A549 (cell line): ENCODE measurements around the gene KCNJ11. TPM values are rescaled to one million over a fixed set of nuclear protein-coding genes. Genes with fewer than 3 reads are reported as not detected.

Source experiments
- ATAC-seq, 2 experiments: fragments of 200-7000 bp in 1 of 2; fragments of >200 bp in 1 of 2; cut with Nextera tagmentation in 1 of 2; cut with Tn5 transposase in 1 of 2; 3 replicates each; pipeline versions ENCODE4 v1.8.0 to v1.9.1; 2018 to 2020; ENCODE audit warnings: mild to moderate bottlenecking in 1 of 2, moderate library complexity in 1 of 2
- CTCF ChIA-PET: fragments of 300-600 bp; sonication (Branson Sonifier 250); formaldehyde crosslinking; extraction: SDS; loops from one replicate; lab custom pipeline; 2021; ENCODE audit warnings: antibody characterized with exemption, inconsistent platforms; lab: Yijun Ruan, JAX
- POLR2A ChIA-PET: fragments of 350-600 bp; formaldehyde crosslinking; extraction: SDS; loops from one replicate; lab custom pipeline; 2021; ENCODE audit warnings: antibody characterized with exemption, inconsistent platforms; lab: Yijun Ruan, JAX
- DNase-seq, 2 experiments: peaks; one replicate each; pipeline versions ENCODE4 v3.0.0 to v3.0.0-alpha.2; 2011 to 2016; ENCODE audit warnings: low read depth in 1 of 2, low spot score in 1 of 2
- FAIRE-seq: peaks from 2 replicates; lab custom pipeline; 2011; peaks lifted over from hg19 to GRCh38; lab: Jason Lieb, UNC
- H3K27ac ChIP-seq, 2 experiments: fragments of >200 bp; sonication (Bioruptor Twin); formaldehyde crosslinking; 3 replicates each; pipeline ENCODE4 v1.5.1; 2016 to 2017
- H3K4me1 ChIP-seq: fragments of >200 bp; sonication (Bioruptor Twin); formaldehyde crosslinking; 3 replicates; pipeline ENCODE4 v1.6.1; 2016
- H3K4me2 ChIP-seq: fragments of >200 bp; sonication (Bioruptor Twin); formaldehyde crosslinking; 3 replicates; pipeline ENCODE4 v1.6.1; 2016
- H3K4me3 ChIP-seq: fragments of >200 bp; sonication (Bioruptor Twin); formaldehyde crosslinking; 3 replicates; pipeline ENCODE4 v1.5.1; 2016
- H3K9me3 ChIP-seq: fragments of >200 bp; sonication (Bioruptor Twin); formaldehyde crosslinking; 3 replicates; pipeline ENCODE4 v1.6.1; 2016
- E2F6 ChIP-seq: IDR thresholded peaks from 2 replicates; pipeline ENCODE4 v1.6.1; 2012; ENCODE audit warnings: low read depth, borderline replicate concordance
- ELK1 ChIP-seq: fragments of 150-350 bp; IDR thresholded peaks from 2 replicates; pipeline ENCODE4 v1.6.1; 2014; ENCODE audit warnings: low read depth, mild to moderate bottlenecking, low read length
- ESRRA ChIP-seq: fragments of 150-350 bp; IDR thresholded peaks from 2 replicates; pipeline ENCODE4 v1.6.1; 2014; ENCODE audit warnings: mild to moderate bottlenecking, low read length, borderline replicate concordance
- FOSB ChIP-seq: fragments of 250-450 bp; sonication (Bioruptor Pico); IDR thresholded peaks from 2 replicates; pipeline ENCODE4 v1.5.0; 2020; ENCODE audit warnings: mild to moderate bottlenecking, moderate library complexity
- FOSL2 ChIP-seq, 2 experiments: fragments of 450-650 bp in 1 of 2; fragments of >200 bp in 1 of 2; sonication (Bioruptor Twin) in 1 of 2; formaldehyde crosslinking; IDR thresholded peaks; 2 replicates each; pipeline versions ENCODE4 v1.5.0 to v1.6.1; 2016 to 2020; ENCODE audit warnings: mild to moderate bottlenecking in 1 of 2, moderate library complexity in 1 of 2
- HOXB5 ChIP-seq: fragments of 250-450 bp; sonication (Bioruptor Pico); IDR thresholded peaks from 2 replicates; pipeline ENCODE4 v1.5.0; 2020; ENCODE audit warnings: mild to moderate bottlenecking, moderate library complexity
- KDM5A ChIP-seq: fragments of 200-600 bp; sonication (generic); IDR thresholded peaks from 2 replicates; pipeline ENCODE4 v1.6.1; 2016; ENCODE audit warnings: antibody characterized with exemption, mild to moderate bottlenecking
- MAFK ChIP-seq: fragments of 450-650 bp; IDR thresholded peaks from 2 replicates; pipeline ENCODE4 v1.6.1; 2014; ENCODE audit not compliant: partially characterized antibody
- NR3C1 ChIP-seq: fragments of >200 bp; sonication (Bioruptor Twin); formaldehyde crosslinking; IDR thresholded peaks from 3 replicates; pipeline ENCODE4 v1.6.1; 2017
- POLR2AphosphoS2 ChIP-seq: conservative IDR thresholded peaks from 2 replicates; pipeline ENCODE4 v1.6.1; 2012; ENCODE audit warnings: low read length, improper control_type of control experiment, inconsistent platforms
- RAD21 ChIP-seq, 2 experiments: fragments of >200 bp in 1 of 2; sonication (Bioruptor Twin) in 1 of 2; formaldehyde crosslinking in 1 of 2; IDR thresholded peaks in 1 of 2; conservative IDR thresholded peaks in 1 of 2; 2 replicates in 1 of 2; 3 replicates in 1 of 2; pipeline ENCODE4 v1.6.1; 2012 to 2018; ENCODE audit warnings: inconsistent platforms in 1 of 2
- RFX5 ChIP-seq: fragments of 450-650 bp; IDR thresholded peaks from 2 replicates; pipeline ENCODE4 v1.7.1; 2014; ENCODE audit warnings: antibody characterized with exemption, mild to moderate bottlenecking, moderate library complexity
- SMC3 ChIP-seq: fragments of >200 bp; sonication (Bioruptor Twin); formaldehyde crosslinking; IDR thresholded peaks from 3 replicates; pipeline ENCODE4 v1.6.1; 2018; ENCODE audit warnings: inconsistent platforms
- TP53 ChIP-seq: fragments of 250-450 bp; sonication (Bioruptor Pico); IDR thresholded peaks from 2 replicates; pipeline ENCODE4 v1.5.0; 2021; ENCODE audit warnings: mild to moderate bottlenecking, moderate library complexity
- ZNF302 ChIP-seq: fragments of 250-450 bp; sonication (Bioruptor Pico); IDR thresholded peaks from 2 replicates; pipeline ENCODE4 v1.9.0; 2021; ENCODE audit warnings: inconsistent platforms, mild to moderate bottlenecking, moderate library complexity
- ZSCAN20 ChIP-seq: fragments of 250-450 bp; sonication (Bioruptor Pico); IDR thresholded peaks from 2 replicates; pipeline ENCODE4 v1.8.0; 2022; ENCODE audit warnings: mild to moderate bottlenecking, moderate library complexity
- WGBS: methylation state at CpG from one replicate; pipeline ENCODE4 v1.1.6; 2017; ENCODE audit errors: missing lambda C conversion rate; 5-methylcytosine and 5-hydroxymethylcytosine counted together
- polyA plus RNA-seq, 4 experiments: library from polyadenylated mRNA; depleted of rRNA in 3 of 4; stranded (reverse); fragments of >200 nt; fragmentation: RNase III in 1 of 4; extraction: RNeasy Plus Mini Kit Qiagen cat#74134 plus additional on column Dnase treatment in 1 of 4; gene quantifications; 2 replicates in 3 of 4; 3 replicates in 1 of 4; pipeline ENCODE4 v1.2.3, GENCODE V29; 2011 to 2017
- TF ChIP-seq, protein P1 (sequence below): fragments of >200 bp; sonication (Bioruptor Twin); formaldehyde crosslinking; IDR thresholded peaks from 3 replicates; pipeline ENCODE4 v1.5.1; 2016
- TF ChIP-seq, protein P2 (sequence below): fragments of 250-450 bp; sonication (Bioruptor Pico); IDR thresholded peaks from 2 replicates; pipeline ENCODE4 v1.5.0; 2020; ENCODE audit warnings: low read depth, mild to moderate bottlenecking, moderate library complexity
- TF ChIP-seq, protein P3 (sequence below): fragments of >200 bp; sonication (Bioruptor Twin); formaldehyde crosslinking; IDR thresholded peaks from 3 replicates; pipeline ENCODE4 v1.6.1; 2016

Gene KCNJ11
- polyA plus RNA-seq, 2 of the 4 experiments (the other 2 are of a cell fraction), result 0.18 to 0.53 TPM

DNA sequence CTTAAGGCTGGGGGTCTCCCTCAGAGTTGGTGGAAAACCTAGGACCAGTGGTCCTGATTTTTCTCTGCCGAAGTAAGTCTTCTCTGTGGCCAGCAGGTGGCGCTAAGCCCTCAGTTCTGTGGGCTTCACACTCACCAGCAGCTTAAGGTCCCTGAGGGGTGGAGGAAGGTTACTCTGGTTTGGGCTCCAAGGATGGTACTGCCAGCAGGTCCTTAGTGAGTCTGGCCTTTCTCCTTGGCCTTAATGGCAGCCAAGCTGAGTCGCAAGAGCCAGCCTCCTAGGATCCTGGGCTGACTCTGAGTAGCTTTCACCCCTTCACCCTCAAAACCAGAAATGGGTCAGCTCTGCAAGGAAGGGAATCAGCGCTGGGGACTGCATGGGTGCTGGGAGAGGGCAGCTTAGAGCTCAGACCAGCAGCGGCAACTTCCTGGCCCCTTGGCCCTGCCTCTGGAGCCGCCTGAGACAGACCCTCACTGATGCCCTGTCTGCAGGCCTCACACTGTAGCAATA lies 4.4 kb downstream of the KCNJ11 start:
- Histone ChIP-seq H3K4me2 (no peak overlapping the region), H3K4me3 (no peak overlapping the region), H3K27ac (no peak overlapping the region), H3K9me3 (no peaks in the 10 kb centered on the region), H3K4me1 (no peaks in the 10 kb centered on the region)
- ATAC-seq (peak; percentile 41 to 79; a peak in 4 of 6 replicates), DNase-seq (peak; percentile 59 to 89), FAIRE-seq (no peak)
- ChIA-PET POLR2A (interaction anchor here (0.8 kb wide), 1 partner anchor 176 kb away, joined by 3 read pairs; the partner anchor contains the start of gene PIK3C2A), CTCF (interaction anchor here (0.6 to 21.5 kb wide), 58 partner anchors 9 to 564 kb away, joined by 3 to 1119 read pairs (median 6); partner anchors contain the start of genes ABCC8, NUCB2 and USH1C)
- TF ChIP-seq, protein P1, sequence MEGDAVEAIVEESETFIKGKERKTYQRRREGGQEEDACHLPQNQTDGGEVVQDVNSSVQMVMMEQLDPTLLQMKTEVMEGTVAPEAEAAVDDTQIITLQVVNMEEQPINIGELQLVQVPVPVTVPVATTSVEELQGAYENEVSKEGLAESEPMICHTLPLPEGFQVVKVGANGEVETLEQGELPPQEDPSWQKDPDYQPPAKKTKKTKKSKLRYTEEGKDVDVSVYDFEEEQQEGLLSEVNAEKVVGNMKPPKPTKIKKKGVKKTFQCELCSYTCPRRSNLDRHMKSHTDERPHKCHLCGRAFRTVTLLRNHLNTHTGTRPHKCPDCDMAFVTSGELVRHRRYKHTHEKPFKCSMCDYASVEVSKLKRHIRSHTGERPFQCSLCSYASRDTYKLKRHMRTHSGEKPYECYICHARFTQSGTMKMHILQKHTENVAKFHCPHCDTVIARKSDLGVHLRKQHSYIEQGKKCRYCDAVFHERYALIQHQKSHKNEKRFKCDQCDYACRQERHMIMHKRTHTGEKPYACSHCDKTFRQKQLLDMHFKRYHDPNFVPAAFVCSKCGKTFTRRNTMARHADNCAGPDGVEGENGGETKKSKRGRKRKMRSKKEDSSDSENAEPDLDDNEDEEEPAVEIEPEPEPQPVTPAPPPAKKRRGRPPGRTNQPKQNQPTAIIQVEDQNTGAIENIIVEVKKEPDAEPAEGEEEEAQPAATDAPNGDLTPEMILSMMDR, result peak; percentile 93
- TF ChIP-seq RAD21 (conservative IDR thresholded peaks at IDR 0.05 in 1 of 2, IDR thresholded peaks at IDR 0.05 in 1 of 2), result peak; percentile 92 to 95
- TF ChIP-seq ESRRA, result no peak
- TF ChIP-seq SMC3, result peak; percentile 94
- TF ChIP-seq RFX5, result no peak
- WGBS, result 30% methylated on average over 6 of the region's 6 CpGs

DNA sequence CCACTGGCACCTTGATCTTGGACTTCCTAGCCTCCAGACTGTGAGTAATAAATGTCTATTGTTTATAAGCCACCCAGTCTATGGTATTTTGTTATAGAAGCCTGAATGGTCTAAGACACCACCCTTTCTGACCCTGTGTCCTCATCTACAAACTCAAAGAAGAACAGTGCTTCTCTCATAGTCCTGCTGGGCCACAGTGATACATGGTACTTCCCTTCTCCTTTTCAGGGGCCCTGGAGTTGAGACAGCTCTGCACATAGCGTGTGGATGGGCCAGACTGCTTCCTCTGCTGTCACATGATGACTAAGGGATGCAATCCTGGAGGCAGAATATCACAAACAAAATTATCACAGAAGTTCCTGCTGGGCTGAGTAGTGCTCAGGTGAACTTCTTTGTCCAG lies 5.0 kb downstream of the KCNJ11 start:
- no peak for FAIRE-seq
- POLR2A ChIA-PET, result interaction anchor here (0.8 kb wide), 1 partner anchor 176 kb away, joined by 3 read pairs; the partner anchor contains the start of gene PIK3C2A
- 73% methylated on average over 1 of the region's 1 CpG for WGBS

DNA sequence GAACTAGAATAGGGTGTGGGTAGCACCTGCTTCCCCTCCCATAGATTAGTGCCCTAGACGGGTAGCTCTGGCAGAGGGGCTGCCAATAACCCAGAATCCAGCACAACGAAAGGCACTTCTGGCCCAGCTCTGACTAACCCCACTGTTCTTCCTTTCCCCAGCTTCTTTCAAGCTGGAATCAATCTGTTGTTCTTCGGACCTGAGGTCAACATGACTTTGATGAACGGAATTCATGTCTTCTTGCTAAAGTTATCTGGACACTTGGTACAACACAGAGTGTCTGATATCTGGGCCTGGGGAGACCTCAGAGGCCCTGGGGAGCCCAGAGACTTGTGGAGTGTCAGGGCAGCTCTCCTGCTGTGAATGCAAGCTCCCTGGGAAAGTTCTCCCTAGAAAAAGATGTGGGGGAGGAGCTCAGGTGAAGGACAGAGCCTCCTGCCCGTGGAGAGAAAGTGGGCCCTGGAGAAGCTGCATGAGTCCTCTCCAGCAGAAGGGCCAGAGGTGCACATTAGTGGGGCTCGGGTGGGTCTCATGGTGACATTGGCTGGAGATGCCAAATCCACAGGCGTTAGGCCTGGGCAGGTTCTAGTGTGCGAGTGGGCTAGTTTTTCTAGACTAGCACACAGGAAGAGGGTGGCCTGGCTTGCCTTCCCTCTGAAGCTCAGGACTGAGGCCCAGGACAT lies 6.3 kb downstream of the KCNJ11 start:
- ChIA-PET CTCF (interaction anchor here (0.9 to 21.5 kb wide), 14 partner anchors 7 to 349 kb away, joined by 3 to 1119 read pairs (median 20); no protein-coding TSS in a partner anchor), POLR2A (no interaction called here)
- H3K9me3 ChIP-seq, result 0 out of 3 replicates have a peak, but pooled peaks cover 5% of the 10 kb centered on the region
- no peak overlapping the region for H3K4me3 ChIP-seq
- H3K4me1 ChIP-seq, result no peaks in the 10 kb centered on the region
- ATAC-seq (no peak), FAIRE-seq (no peak), DNase-seq (no peak)
- H3K4me2 ChIP-seq, result no peak overlapping the region
- no peak for TF ChIP-seq FOSB (CRISPR knock-in tag)
- no peak for TF ChIP-seq ZSCAN20
- TF ChIP-seq E2F6, result no peak
- no peak for TF ChIP-seq RFX5
- TF ChIP-seq ZNF302, result no peak
- TF ChIP-seq KDM5A, result no peak
- TF ChIP-seq, all 56 proteins: peak for 0
- 60% methylated on average over 8 of the region's 8 CpGs for WGBS
- H3K27ac ChIP-seq, result no peak overlapping the region

More for the DNA sequence above, 5.0 kb downstream of the KCNJ11 start:
- no peak for DNase-seq
- no peak for TF ChIP-seq NR3C1
- TF ChIP-seq, protein P2, sequence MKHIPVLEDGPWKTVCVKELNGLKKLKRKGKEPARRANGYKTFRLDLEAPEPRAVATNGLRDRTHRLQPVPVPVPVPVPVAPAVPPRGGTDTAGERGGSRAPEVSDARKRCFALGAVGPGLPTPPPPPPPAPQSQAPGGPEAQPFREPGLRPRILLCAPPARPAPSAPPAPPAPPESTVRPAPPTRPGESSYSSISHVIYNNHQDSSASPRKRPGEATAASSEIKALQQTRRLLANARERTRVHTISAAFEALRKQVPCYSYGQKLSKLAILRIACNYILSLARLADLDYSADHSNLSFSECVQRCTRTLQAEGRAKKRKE (CRISPR knock-in tag), result no peak
- no peak for TF ChIP-seq MAFK
- TF ChIP-seq ZNF302, result no peak
- TF ChIP-seq KDM5A, result no peak
- no peak for TF ChIP-seq ESRRA
- TF ChIP-seq, protein P3, sequence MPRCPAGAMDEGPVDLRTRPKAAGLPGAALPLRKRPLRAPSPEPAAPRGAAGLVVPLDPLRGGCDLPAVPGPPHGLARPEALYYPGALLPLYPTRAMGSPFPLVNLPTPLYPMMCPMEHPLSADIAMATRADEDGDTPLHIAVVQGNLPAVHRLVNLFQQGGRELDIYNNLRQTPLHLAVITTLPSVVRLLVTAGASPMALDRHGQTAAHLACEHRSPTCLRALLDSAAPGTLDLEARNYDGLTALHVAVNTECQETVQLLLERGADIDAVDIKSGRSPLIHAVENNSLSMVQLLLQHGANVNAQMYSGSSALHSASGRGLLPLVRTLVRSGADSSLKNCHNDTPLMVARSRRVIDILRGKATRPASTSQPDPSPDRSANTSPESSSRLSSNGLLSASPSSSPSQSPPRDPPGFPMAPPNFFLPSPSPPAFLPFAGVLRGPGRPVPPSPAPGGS, result no peak
- no peak for TF ChIP-seq TP53 (CRISPR knock-in tag)
- no peak for TF ChIP-seq HOXB5
- no peak for TF ChIP-seq POLR2AphosphoS2
- no peak for TF ChIP-seq FOSL2 (IDR thresholded peaks at IDR 0.05)
- TF ChIP-seq FOSL2 (CRISPR knock-in tag; IDR thresholded peaks at IDR 0.05), result no peak
- no peak for TF ChIP-seq ELK1
- Histone ChIP-seq H3K27ac (no peak overlapping the region), H3K4me2 (no peak overlapping the region), H3K4me3 (no peak overlapping the region), H3K9me3 (0 out of 3 replicates have a peak, but pooled peaks cover 4% of the 10 kb centered on the region), H3K4me1 (no peaks in the 10 kb centered on the region)
- ATAC-seq, result no peak; a peak in 1 of 6 replicates
- CTCF ChIA-PET, result interaction anchor here (0.6 to 21.5 kb wide), 48 partner anchors 9 to 564 kb away, joined by 3 to 1119 read pairs (median 6); partner anchors contain the start of genes ABCC8, NUCB2 and USH1C
